Uterus (tissue), 4 donors: ENCODE data around the gene VSX1. TPM values are rescaled to one million over a fixed set of nuclear protein-coding genes. Genes with fewer than 3 reads are reported as not detected.

Experiments
- DNase-seq, 2 donors: peaks; one replicate each; pipeline ENCODE4 v3.0.0-alpha.2; 2019 to 2020
- H3K27ac ChIP-seq, 2 donors: fragments of 200-600 bp; sonication (generic); 1 replicate in 1 of 2; 2 replicates in 1 of 2; pipeline ENCODE4 v1.5.1; 2016 to 2018
- H3K27me3 ChIP-seq, 2 donors: fragments of 200-600 bp; sonication (generic); one replicate each; pipeline ENCODE4 v1.5.1; 2018 to 2019; ENCODE audit warnings: control low read depth in 1 of 2
- H3K36me3 ChIP-seq, 2 donors: fragments of 200-600 bp; sonication (generic); one replicate each; pipeline ENCODE4 v1.5.1; 2019; ENCODE audit warnings: control low read depth in 1 of 2
- H3K4me1 ChIP-seq, 2 donors: fragments of 200-600 bp; sonication (generic); one replicate each; pipeline ENCODE4 v1.5.1; 2018 to 2019; ENCODE audit warnings: control low read depth in 1 of 2
- H3K4me3 ChIP-seq, 2 donors: fragments of 200-600 bp; sonication (generic); 1 replicate in 1 of 2; 2 replicates in 1 of 2; pipeline ENCODE4 v1.5.1; 2018 to 2019; ENCODE audit warnings: mild to moderate bottlenecking in 1 of 2
- H3K9me3 ChIP-seq, 2 donors: fragments of 200-600 bp; sonication (generic); one replicate each; pipeline ENCODE4 v1.5.1; 2019; ENCODE audit warnings: control low read depth in 1 of 2
- CTCF ChIP-seq, 4 experiments: fragments of 200-600 bp in 2 of 4; fragments of 450-650 bp in 2 of 4; sonication (generic) in 2 of 4; IDR thresholded peaks; one replicate each; pipeline ENCODE4 v1.5.1; 2016 to 2019; ENCODE audit warnings: antibody characterized with exemption in 4 of 4, mild to moderate bottlenecking in 2 of 4, moderate library complexity in 1 of 4
- POLR2A ChIP-seq, 2 donors: fragments of 450-650 bp; IDR thresholded peaks; one replicate each; pipeline ENCODE4 v1.6.1; 2016; ENCODE audit warnings: antibody characterized with exemption in 2 of 2, mild to moderate bottlenecking in 1 of 2, moderate library complexity in 1 of 2
- intact Hi-C: fragments of 100-400 bp; cut with DNase I; formaldehyde crosslinking; loops from one replicate; pipeline ENCODE4 v1.15.1; 2023; ENCODE audit warnings: low total_unique reads
- total RNA-seq, 4 donors: library from RNA; depleted of rRNA in 3 of 4; stranded (reverse); fragments of >200 nt in 3 of 4; gene quantifications; one replicate each; pipeline versions ENCODE4 v1.1.0 to v1.2.4, GENCODE V29; 2014 to 2023
- donor health status: DM: yes; HTN: yes; CAD: no.

The VSX1 gene
- total RNA-seq, 4 donors from 2014 or later: 0.18 TPM; not detected in 3

- H3K4me3 ChIP-seq: no peak overlapping the region
- no peaks in the 10 kb centered on the region for H3K27me3 ChIP-seq
- H3K27ac ChIP-seq: no peak overlapping the region
- intact Hi-C loops: no loop called here
- DNase-seq: no peak
- peaks cover 0 to 3% of the 10 kb centered on the region in 2 donors for H3K4me1 ChIP-seq
- H3K9me3 ChIP-seq: no peaks in the 10 kb centered on the region
- no peaks in the 10 kb centered on the region for H3K36me3 ChIP-seq
- TF ChIP-seq POLR2A (IDR thresholded peaks at IDR 0.05) (no peak), CTCF (IDR thresholded peaks at IDR 0.05) (no peak)
Observed at GRCh38 chr20:25062841-25063240, 19.1 kb downstream of the VSX1 start.

- Histone ChIP-seq H3K4me1 (peaks cover 0 to 3% of the 10 kb centered on the region in 2 donors), H3K4me3 (no peak overlapping the region), H3K27ac (no peak overlapping the region), H3K36me3 (no peaks in the 10 kb centered on the region), H3K27me3 (no peaks in the 10 kb centered on the region), H3K9me3 (no peaks in the 10 kb centered on the region)
- no peak for TF ChIP-seq CTCF (IDR thresholded peaks at IDR 0.05)
- no peak for TF ChIP-seq POLR2A (IDR thresholded peaks at IDR 0.05)
- intact Hi-C loops: no loop called here
- peak; percentile 8 to 11 for DNase-seq
Observed at GRCh38 chr20:25061821-25062530, 20.0 kb downstream of the VSX1 start.

- H3K36me3 ChIP-seq: no peaks in the 10 kb centered on the region
- DNase-seq: no peak
- H3K4me1 ChIP-seq: peaks cover 0 to 3% of the 10 kb centered on the region in 2 donors
Observed at GRCh38 chr20:25061103-25061799, 20.7 kb downstream of the VSX1 start.

GRCh38 chr20:25059866-25060465 lies 22.0 kb downstream of the VSX1 start:
- Histone ChIP-seq H3K4me1 (peaks cover 11 to 14% of the 10 kb centered on the region in 2 donors), H3K9me3 (no peaks in the 10 kb centered on the region), H3K27ac (peak overlapping the region; percentile 90 to 94), H3K27me3 (no peaks in the 10 kb centered on the region), H3K4me3 (no peak overlapping the region), H3K36me3 (no peaks in the 10 kb centered on the region)
- no peak for TF ChIP-seq POLR2A (IDR thresholded peaks at IDR 0.05)
- no peak for TF ChIP-seq CTCF (IDR thresholded peaks at IDR 0.05)
- intact Hi-C loops: no loop called here
- DNase-seq: peak in 1 of 2 donors; percentile 16

More at GRCh38 chr20:25061103-25061799, 20.7 kb downstream of the VSX1 start:
- no peaks in the 10 kb centered on the region for H3K9me3 ChIP-seq
- H3K27ac ChIP-seq: no peak overlapping the region
- TF ChIP-seq CTCF (IDR thresholded peaks at IDR 0.05): no peak
- no peak for TF ChIP-seq POLR2A (IDR thresholded peaks at IDR 0.05)
- H3K27me3 ChIP-seq: no peaks in the 10 kb centered on the region
- H3K4me3 ChIP-seq: no peak overlapping the region
- intact Hi-C loops: no loop called here
